Activated naive CD4-positive, alpha-beta T cell treated with anti-CD3 and anti-CD28 coated beads, Interleukin-2, amount 50 U/mL, for 24 hours (primary cell): ENCODE results near the gene SUN2.

Experiments used
- H3K27ac Mint-ChIP-seq: one replicate; pipeline ENCODE4 v1.8.0; 2021; ENCODE audit warnings: mild to moderate bottlenecking, mixed read lengths
- H3K27me3 Mint-ChIP-seq: one replicate; pipeline ENCODE4 v1.8.0; 2021; ENCODE audit warnings: mixed read lengths
- H3K36me3 Mint-ChIP-seq: one replicate; pipeline ENCODE4 v1.8.0; 2021; ENCODE audit warnings: mixed read lengths
- H3K4me1 Mint-ChIP-seq: one replicate; pipeline ENCODE4 v1.8.0; 2021; ENCODE audit warnings: mixed read lengths
- H3K4me3 Mint-ChIP-seq: one replicate; pipeline ENCODE4 v1.8.0; 2021; ENCODE audit warnings: mild to moderate bottlenecking, mixed read lengths
- H3K9me3 Mint-ChIP-seq: one replicate; pipeline ENCODE4 v1.8.0; 2021; ENCODE audit warnings: mixed read lengths

The SUN2 gene

DNA sequence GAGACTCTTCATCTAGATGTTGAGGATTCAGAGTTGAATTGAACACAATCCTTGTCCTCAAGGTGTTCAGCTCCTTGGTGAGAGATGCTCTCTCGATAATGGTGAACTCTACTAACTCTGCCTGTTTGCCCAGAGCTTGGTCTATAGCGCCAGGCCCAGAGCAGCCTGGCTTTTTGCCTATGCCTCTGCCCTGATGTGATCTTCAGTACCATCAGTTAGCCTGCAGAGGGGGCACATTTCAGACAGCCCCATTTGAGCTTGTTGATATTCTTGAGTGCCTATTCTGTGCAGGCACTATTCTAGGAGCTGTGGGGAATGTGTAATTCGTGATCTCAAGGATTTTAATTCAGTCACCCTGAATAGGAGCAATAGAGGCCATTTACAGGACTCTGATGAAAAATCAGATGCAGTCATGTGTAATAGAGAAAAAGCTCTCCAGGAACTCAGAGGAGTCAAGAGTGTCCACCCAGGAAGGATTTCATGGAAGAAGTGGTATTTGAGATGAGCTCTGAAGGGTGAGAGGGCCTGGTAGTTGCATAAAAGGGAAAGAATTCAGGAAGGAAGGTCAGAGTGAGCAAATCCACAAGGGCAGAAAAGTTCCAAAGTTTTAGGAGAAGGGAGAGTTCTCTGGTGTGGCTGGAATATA lies 30.7 kb downstream of the SUN2 start:
- H3K27me3 Mint-ChIP-seq = no peaks in the 10 kb centered on the region
- no peak overlapping the region for H3K4me3 Mint-ChIP-seq
- peaks cover 13% of the 10 kb centered on the region for H3K36me3 Mint-ChIP-seq
- H3K9me3 Mint-ChIP-seq = no peaks in the 10 kb centered on the region
- H3K4me1 Mint-ChIP-seq = peaks cover 12% of the 10 kb centered on the region
- H3K27ac Mint-ChIP-seq = peak overlapping the region; percentile 69

- H3K9me3 Mint-ChIP-seq = no peaks in the 10 kb centered on the region
- H3K27ac Mint-ChIP-seq = no peak overlapping the region
- no peaks in the 10 kb centered on the region for H3K27me3 Mint-ChIP-seq
- H3K36me3 Mint-ChIP-seq = peaks cover 13% of the 10 kb centered on the region
- H3K4me3 Mint-ChIP-seq = no peak overlapping the region
- H3K4me1 Mint-ChIP-seq = peaks cover 12% of the 10 kb centered on the region
Measured at GRCh38 chr22:38724176-38724575, 31.6 kb downstream of the SUN2 start.

GRCh38 chr22:38721551-38721950 lies 34.2 kb downstream of the SUN2 start:
- Mint-ChIP-seq H3K27ac (no peak overlapping the region), H3K4me3 (no peak overlapping the region), H3K27me3 (no peaks in the 10 kb centered on the region), H3K9me3 (no peaks in the 10 kb centered on the region), H3K4me1 (peaks cover 20% of the 10 kb centered on the region), H3K36me3 (peaks cover 15% of the 10 kb centered on the region)

DNA sequence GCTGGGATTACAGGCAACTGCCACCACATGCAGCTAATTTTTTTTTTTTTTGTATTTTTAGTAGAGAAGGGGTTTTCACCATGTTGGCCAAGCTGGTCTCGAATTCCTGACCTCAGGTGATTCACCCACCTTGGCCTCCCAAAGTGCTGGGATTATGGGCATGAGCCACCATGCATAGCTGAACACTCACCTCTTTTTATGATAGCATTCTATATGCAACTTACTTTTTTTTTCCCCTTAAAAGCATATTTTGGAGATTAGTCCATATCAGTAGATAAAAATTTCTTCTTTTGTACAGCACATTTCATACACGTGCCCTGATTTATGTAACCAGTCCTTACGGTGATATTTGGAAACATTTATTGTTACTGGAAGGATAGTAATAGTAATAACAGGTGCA lies 35.4 kb downstream of the SUN2 start:
- Mint-ChIP-seq H3K27me3 (no peaks in the 10 kb centered on the region), H3K36me3 (peaks cover 12% of the 10 kb centered on the region), H3K4me3 (no peak overlapping the region), H3K4me1 (peaks cover 20% of the 10 kb centered on the region), H3K27ac (no peak overlapping the region), H3K9me3 (no peaks in the 10 kb centered on the region)

GRCh38 chr22:38719196-38719595 lies 36.6 kb downstream of the SUN2 start:
- H3K27me3 Mint-ChIP-seq = no peaks in the 10 kb centered on the region
- H3K36me3 Mint-ChIP-seq = peaks cover 8% of the 10 kb centered on the region

GRCh38 chr22:38718414-38718813 lies 37.4 kb downstream of the SUN2 start:
- Mint-ChIP-seq H3K27me3 (no peaks in the 10 kb centered on the region), H3K4me1 (peaks cover 27% of the 10 kb centered on the region), H3K9me3 (no peaks in the 10 kb centered on the region), H3K4me3 (no peak overlapping the region), H3K36me3 (peaks cover 6% of the 10 kb centered on the region), H3K27ac (no peak overlapping the region)

More at GRCh38 chr22:38719196-38719595, 36.6 kb downstream of the SUN2 start:
- Mint-ChIP-seq H3K4me1 (peaks cover 23% of the 10 kb centered on the region), H3K9me3 (no peaks in the 10 kb centered on the region), H3K27ac (no peak overlapping the region), H3K4me3 (no peak overlapping the region)

- Mint-ChIP-seq H3K27ac (no peak overlapping the region), H3K9me3 (no peaks in the 10 kb centered on the region), H3K27me3 (no peaks in the 10 kb centered on the region), H3K4me3 (no peak overlapping the region), H3K36me3 (peaks cover 10% of the 10 kb centered on the region), H3K4me1 (peaks cover 39% of the 10 kb centered on the region)
Measured at GRCh38 chr22:38717244-38717643, 38.6 kb downstream of the SUN2 start.

DNA sequence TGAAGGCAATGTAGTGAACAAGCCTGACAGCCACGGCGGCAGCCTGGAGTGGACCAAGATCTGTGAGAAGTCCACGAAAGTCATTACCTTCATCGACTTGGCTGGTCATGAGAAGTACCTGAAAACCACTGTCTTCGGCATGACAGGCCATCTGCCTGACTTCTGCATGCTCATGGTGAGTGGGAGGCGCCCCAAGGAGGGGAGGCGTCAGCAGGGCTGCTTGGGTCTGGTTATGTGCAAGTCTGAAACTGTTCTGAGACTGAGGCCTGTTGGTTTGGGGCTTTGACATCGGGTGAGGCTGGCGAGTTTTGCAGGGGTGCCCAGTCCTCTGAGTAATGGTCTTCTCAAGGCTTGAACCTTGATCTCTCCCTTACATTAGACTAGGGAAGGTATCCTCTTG lies 39.0 kb downstream of the SUN2 start:
- peaks cover 11% of the 10 kb centered on the region for H3K36me3 Mint-ChIP-seq
- H3K4me1 Mint-ChIP-seq = peaks cover 43% of the 10 kb centered on the region
- H3K27ac Mint-ChIP-seq = no peak overlapping the region
- no peak overlapping the region for H3K4me3 Mint-ChIP-seq
- H3K9me3 Mint-ChIP-seq = no peaks in the 10 kb centered on the region
- H3K27me3 Mint-ChIP-seq = no peaks in the 10 kb centered on the region

DNA sequence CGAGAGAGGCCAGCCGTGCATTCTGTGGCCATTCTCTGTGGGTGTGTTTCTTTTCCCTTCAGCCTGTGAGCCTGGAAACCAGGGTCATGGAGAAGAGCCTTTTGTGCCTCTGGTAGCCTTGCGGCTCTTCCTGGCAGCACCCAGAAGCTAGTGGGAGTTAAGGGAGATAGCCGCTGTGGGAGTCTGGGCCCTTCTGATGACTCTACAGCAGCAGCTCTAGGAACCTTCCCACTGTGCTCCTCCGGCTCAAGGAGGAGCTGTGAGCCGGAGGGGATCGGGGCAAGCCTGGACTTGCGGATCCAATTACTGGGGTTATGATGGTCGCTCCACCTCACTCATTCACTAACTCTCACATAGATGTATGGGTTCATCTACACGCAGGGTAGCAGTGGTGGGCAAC lies 39.5 kb downstream of the SUN2 start:
- peaks cover 8% of the 10 kb centered on the region for H3K36me3 Mint-ChIP-seq
- H3K4me1 Mint-ChIP-seq = peaks cover 48% of the 10 kb centered on the region
- no peaks in the 10 kb centered on the region for H3K9me3 Mint-ChIP-seq
- H3K4me3 Mint-ChIP-seq = no peak overlapping the region
- no peaks in the 10 kb centered on the region for H3K27me3 Mint-ChIP-seq
- no peak overlapping the region for H3K27ac Mint-ChIP-seq

GRCh38 chr22:38715852-38716251 lies 39.9 kb downstream of the SUN2 start:
- Mint-ChIP-seq H3K4me1 (peaks cover 52% of the 10 kb centered on the region), H3K27me3 (no peaks in the 10 kb centered on the region), H3K4me3 (no peak overlapping the region), H3K9me3 (no peaks in the 10 kb centered on the region), H3K36me3 (peaks cover 8% of the 10 kb centered on the region), H3K27ac (no peak overlapping the region)

DNA sequence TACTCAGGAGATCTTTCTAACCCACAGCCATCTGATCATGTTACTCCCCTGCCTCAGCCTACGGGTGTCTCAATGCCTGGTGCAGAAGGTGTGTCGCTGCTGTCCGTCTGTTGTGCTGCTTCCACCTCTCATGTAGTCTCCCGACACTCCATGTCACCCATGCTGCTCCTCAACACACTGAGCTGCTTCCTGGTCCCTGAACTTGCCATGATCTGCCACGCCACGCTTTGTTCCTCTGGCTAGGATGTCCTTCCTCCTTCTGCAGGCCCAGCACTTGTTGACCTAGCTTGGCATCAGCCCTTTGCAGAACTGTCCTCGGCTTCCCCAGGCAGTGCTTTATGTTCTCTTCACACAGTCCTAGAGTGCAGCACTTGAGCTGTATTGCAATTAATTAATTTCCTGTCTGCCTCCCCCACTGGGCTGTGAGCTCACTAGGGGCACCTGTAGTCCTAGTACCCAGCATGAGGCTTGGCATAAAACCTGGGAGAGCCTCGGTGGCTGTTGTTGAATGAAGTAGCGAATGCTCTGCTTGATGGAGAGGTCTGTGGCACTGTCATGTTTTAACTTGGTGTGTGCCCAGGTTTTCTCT lies 40.5 kb downstream of the SUN2 start:
- Mint-ChIP-seq H3K27ac (peak overlapping the region; percentile 84), H3K4me3 (no peak overlapping the region), H3K4me1 (peaks cover 58% of the 10 kb centered on the region), H3K27me3 (no peaks in the 10 kb centered on the region), H3K36me3 (peaks cover 10% of the 10 kb centered on the region), H3K9me3 (no peaks in the 10 kb centered on the region)

DNA sequence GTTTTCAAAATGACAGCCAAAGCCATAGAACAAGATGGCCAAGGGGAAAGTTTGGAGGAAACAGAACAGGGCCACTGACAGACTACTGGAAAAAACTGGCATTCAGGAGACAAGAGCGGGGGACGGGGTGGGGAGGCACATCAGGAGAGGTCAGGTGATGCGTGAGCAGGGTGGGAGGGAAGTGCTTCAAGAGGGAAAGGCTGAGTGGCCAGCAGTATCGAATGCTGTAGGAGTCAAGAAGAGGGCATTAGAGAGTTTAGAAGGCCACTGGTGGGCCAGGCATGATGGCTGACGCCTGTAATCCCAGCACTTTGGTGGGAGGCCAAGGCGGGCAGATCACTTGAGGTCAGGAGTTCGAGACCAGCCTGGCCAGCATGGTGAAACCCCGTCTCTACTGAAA lies 41.9 kb downstream of the SUN2 start:
- Mint-ChIP-seq H3K9me3 (no peaks in the 10 kb centered on the region), H3K27ac (no peak overlapping the region), H3K36me3 (peaks cover 10% of the 10 kb centered on the region), H3K4me1 (peaks cover 70% of the 10 kb centered on the region), H3K4me3 (no peak overlapping the region), H3K27me3 (no peaks in the 10 kb centered on the region)

DNA sequence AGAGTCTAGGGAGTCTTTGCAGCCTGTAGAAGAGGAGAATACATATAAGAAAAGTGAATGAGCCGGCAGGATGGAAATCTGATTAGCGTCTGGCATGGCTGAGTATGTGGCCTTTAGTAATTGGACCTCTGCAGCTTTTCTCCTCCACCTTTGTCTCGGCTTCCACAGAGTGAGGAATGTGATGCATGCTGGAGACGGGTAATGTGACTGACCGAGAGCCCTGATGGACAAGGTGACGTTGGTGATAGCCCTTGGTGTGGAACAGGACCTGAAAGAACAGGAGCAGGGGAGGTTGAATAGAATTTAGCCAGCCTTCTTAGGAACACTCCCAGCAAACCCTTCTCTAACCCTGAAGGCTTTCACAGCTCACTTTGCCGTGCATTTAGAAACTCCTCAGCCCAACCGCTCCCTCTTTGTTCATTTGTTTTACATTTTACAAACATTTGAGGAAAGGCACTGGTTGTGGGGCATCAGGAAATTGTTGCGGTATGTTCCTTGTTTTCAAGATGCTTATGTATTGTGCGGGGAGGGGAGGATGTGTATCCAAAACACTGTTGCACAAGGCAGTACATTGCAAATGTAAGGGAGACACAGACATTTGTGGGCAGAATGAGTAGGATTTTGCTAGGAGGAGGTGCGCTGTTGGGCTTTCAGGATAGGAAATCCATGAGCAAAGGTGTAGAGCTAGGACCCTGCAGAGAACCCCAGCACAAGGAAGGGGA lies 43.2 kb downstream of the SUN2 start:
- H3K9me3 Mint-ChIP-seq = no peaks in the 10 kb centered on the region
- H3K27me3 Mint-ChIP-seq = no peaks in the 10 kb centered on the region
- H3K27ac Mint-ChIP-seq = peak overlapping the region; percentile 66
- peaks cover 74% of the 10 kb centered on the region for H3K4me1 Mint-ChIP-seq
- H3K36me3 Mint-ChIP-seq = peaks cover 10% of the 10 kb centered on the region
- no peak overlapping the region for H3K4me3 Mint-ChIP-seq

DNA sequence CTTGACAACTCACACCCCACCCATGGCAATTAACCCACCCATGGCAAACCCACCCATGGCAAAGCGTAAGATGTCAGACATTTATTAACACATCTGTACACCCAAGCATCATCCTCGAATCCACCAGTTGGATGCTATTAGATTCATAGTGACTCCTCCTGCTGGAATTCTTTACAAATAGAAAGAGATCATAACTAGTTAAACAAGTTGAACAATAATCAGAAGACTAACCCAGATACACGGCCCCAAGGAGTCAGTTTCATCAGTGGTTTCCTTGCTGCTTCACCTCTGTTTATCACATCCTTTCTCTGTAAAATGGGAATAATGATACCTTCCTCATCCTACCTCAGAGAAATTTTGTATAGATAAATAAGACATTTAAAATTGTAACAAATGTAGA lies 44.9 kb downstream of the SUN2 start:
- Mint-ChIP-seq H3K36me3 (peaks cover 7% of the 10 kb centered on the region), H3K4me3 (no peak overlapping the region), H3K9me3 (no peaks in the 10 kb centered on the region), H3K27ac (peak overlapping the region; percentile 23), H3K27me3 (no peaks in the 10 kb centered on the region), H3K4me1 (peaks cover 86% of the 10 kb centered on the region)

DNA sequence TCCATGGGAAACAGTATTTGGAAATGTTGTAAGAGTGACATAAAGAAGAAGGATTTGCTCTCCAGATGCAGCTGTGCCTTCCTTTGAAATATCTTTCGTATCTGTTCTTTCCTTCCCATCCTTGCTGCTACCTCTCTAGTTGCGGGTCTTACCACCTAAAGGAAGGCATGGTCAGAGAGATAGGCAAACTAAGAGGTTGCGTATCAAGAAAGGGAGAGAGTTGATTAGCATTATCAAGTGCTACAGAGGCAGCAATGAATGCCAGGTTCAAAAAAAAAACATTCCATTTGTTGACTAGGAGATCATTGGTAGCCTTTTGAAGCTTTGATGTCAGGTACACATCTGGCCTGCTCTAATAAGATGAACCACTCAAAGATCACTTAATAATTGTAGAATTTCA lies 45.4 kb downstream of the SUN2 start:
- Mint-ChIP-seq H3K27ac (no peak overlapping the region), H3K4me3 (no peak overlapping the region), H3K27me3 (no peaks in the 10 kb centered on the region), H3K4me1 (peaks cover 84% of the 10 kb centered on the region), H3K36me3 (peaks cover 7% of the 10 kb centered on the region), H3K9me3 (no peaks in the 10 kb centered on the region)

DNA sequence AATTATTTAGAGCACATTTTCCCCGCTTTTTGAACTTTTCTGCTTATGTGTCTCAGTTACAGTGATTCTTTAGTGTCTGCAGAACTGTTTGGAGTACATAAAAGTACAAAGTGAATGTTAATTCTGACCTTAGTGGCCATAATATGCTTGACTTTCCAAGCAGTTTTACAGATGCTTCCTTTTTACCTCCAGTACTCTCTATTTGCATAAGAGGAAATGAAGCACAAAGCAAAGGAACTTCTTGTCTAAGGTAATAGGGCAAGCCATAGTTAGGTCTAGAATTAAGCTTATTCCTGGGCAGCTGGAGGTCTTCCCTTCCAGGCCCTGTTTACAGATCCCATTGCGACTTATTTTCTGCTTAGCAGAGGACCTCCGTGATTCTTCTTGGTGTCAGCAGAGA lies 46.5 kb downstream of the SUN2 start:
- Mint-ChIP-seq H3K27ac (no peak overlapping the region), H3K4me1 (peaks cover 84% of the 10 kb centered on the region), H3K27me3 (no peaks in the 10 kb centered on the region), H3K4me3 (peak overlapping the region; percentile 38), H3K36me3 (peaks cover 7% of the 10 kb centered on the region), H3K9me3 (no peaks in the 10 kb centered on the region)
